SK-N-SH treated with all-trans-retinoic acid at 6 μM for 48 hours (cell line): Measurements from ENCODE around the gene IGFBP2.
A peak's percentile ranks its signal among the peaks of the same experiment; 100 is the strongest.

ENCODE experiments used
- ATAC-seq: fragments of 200-7000 bp; cut with Tn5 transposase; 3 replicates; pipeline ENCODE4 v1.9.1; 2020; ENCODE audit warnings: mild to moderate bottlenecking, moderate library complexity
- ARNTL ChIP-seq: fragments of 450-650 bp; formaldehyde crosslinking; IDR thresholded peaks from 2 replicates; pipeline ENCODE4 v1.5.0; 2020; ENCODE audit warnings: low read depth, mild to moderate bottlenecking, moderate library complexity, borderline replicate concordance
- GLIS3 ChIP-seq: fragments of 250-450 bp; sonication (Bioruptor Pico); IDR thresholded peaks from 2 replicates; pipeline ENCODE4 v1.5.0; 2020; ENCODE audit warnings: mild to moderate bottlenecking, moderate library complexity
- ISL1 ChIP-seq: fragments of 250-450 bp; sonication (Bioruptor Pico); IDR thresholded peaks from 2 replicates; pipeline ENCODE4 v2.1.2; 2022; ENCODE audit warnings: mild to moderate bottlenecking, moderate library complexity
- OSR1 ChIP-seq: fragments of 250-450 bp; sonication (Bioruptor Pico); IDR thresholded peaks from 2 replicates; pipeline ENCODE4 v1.8.0; 2022; ENCODE audit warnings: moderate library complexity, mild to moderate bottlenecking, inconsistent platforms
- PPARA ChIP-seq: fragments of 250-450 bp; sonication (Bioruptor Pico); IDR thresholded peaks from 2 replicates; pipeline ENCODE4 v1.5.0; 2020; ENCODE audit warnings: mild to moderate bottlenecking, borderline replicate concordance
- RARB ChIP-seq: fragments of 250-450 bp; sonication (Bioruptor Pico); IDR thresholded peaks from 2 replicates; pipeline ENCODE4 v1.8.0; 2021; ENCODE audit warnings: mild to moderate bottlenecking, moderate library complexity
- TCF4 ChIP-seq: fragments of 250-450 bp; sonication (Bioruptor Pico); IDR thresholded peaks from 2 replicates; pipeline ENCODE4 v1.8.0; 2021; ENCODE audit warnings: mild to moderate bottlenecking, moderate library complexity, borderline replicate concordance
- TOX ChIP-seq: fragments of 250-450 bp; sonication (Bioruptor Pico); IDR thresholded peaks from 2 replicates; pipeline ENCODE4 v1.8.0; 2021; ENCODE audit warnings: mild to moderate bottlenecking, moderate library complexity, borderline replicate concordance
- ZC3H10 ChIP-seq: fragments of 250-450 bp; sonication (Bioruptor Pico); IDR thresholded peaks from 2 replicates; pipeline ENCODE4 v1.5.1; 2021; ENCODE audit warnings: mild to moderate bottlenecking, moderate library complexity
- ZFP3 ChIP-seq: fragments of 250-450 bp; sonication (Bioruptor Pico); IDR thresholded peaks from 2 replicates; pipeline ENCODE4 v1.5.0; 2020; ENCODE audit warnings: mild to moderate bottlenecking, moderate library complexity
- ZFP30 ChIP-seq: fragments of 450-650 bp; formaldehyde crosslinking; IDR thresholded peaks from 2 replicates; pipeline ENCODE4 v1.5.0; 2022; ENCODE audit warnings: mild to moderate bottlenecking, moderate library complexity
- ZNF565 ChIP-seq: fragments of 450-650 bp; formaldehyde crosslinking; conservative IDR thresholded peaks from 2 replicates; pipeline ENCODE4 v1.5.0; 2020; ENCODE audit warnings: low read depth, mild to moderate bottlenecking, moderate library complexity
- ZNF70 ChIP-seq: fragments of 450-650 bp; formaldehyde crosslinking; IDR thresholded peaks from 2 replicates; pipeline ENCODE4 v1.5.0; 2020; ENCODE audit warnings: mild to moderate bottlenecking, moderate library complexity
- ZNF8 ChIP-seq: fragments of 450-650 bp; formaldehyde crosslinking; IDR thresholded peaks from 2 replicates; pipeline ENCODE4 v1.5.0; 2020; ENCODE audit warnings: mild to moderate bottlenecking, moderate library complexity
- TF ChIP-seq, protein P1 (sequence below): fragments of 250-450 bp; sonication (Bioruptor Pico); IDR thresholded peaks from 2 replicates; pipeline ENCODE4 v1.5.0; 2020; ENCODE audit warnings: mild to moderate bottlenecking, moderate library complexity
- TF ChIP-seq, protein P2 (sequence below): fragments of 250-450 bp; sonication (Bioruptor Pico); IDR thresholded peaks from 2 replicates; pipeline ENCODE4 v1.8.0; 2021; ENCODE audit warnings: low read depth, mild to moderate bottlenecking, moderate library complexity, borderline replicate concordance
- TF ChIP-seq, protein P3 (sequence below): fragments of 250-450 bp; sonication (Bioruptor Pico); IDR thresholded peaks from 2 replicates; pipeline ENCODE4 v1.5.1; 2021; ENCODE audit warnings: mild to moderate bottlenecking, moderate library complexity

Gene IGFBP2

DNA sequence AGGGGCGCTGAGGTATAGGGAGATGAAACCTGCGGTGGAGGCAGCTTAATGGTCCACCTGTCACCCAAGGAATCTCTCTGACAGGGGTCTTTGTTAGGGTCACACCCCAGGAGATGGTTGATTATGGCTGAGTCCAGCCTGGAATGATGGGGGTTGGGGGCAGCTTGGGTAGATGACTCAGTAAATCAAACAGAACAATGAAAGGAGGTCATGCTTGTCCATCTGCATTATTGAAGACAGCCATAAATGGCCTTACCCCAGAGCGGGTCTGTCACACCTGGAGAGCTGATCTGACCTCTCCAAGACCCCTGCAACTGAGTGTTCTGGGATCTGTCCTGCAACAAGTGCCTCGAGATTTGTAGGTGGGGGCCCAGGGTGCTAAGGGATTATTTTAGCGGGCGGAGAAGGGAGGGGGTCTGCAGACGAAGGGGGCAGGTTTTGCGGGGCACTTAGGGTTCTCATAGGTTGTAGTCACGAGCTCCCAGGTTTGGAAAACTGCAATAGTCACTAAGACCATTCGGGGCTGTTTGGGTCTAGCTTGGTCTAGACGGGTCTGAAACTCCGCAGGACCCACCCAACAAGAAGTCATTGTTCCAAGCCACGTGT is 771 bp upstream of the IGFBP2 start:
- TF ChIP-seq ARNTL (no peak), OSR1 (CRISPR knock-in tag) (no peak), ZFP30 (CRISPR knock-in tag) (no peak), ZNF8 (no peak), TCF4 (no peak), RARB (no peak), TOX (CRISPR knock-in tag) (no peak), ZNF565 (no peak), PPARA (CRISPR knock-in tag) (no peak)
- TF ChIP-seq, protein P1, sequence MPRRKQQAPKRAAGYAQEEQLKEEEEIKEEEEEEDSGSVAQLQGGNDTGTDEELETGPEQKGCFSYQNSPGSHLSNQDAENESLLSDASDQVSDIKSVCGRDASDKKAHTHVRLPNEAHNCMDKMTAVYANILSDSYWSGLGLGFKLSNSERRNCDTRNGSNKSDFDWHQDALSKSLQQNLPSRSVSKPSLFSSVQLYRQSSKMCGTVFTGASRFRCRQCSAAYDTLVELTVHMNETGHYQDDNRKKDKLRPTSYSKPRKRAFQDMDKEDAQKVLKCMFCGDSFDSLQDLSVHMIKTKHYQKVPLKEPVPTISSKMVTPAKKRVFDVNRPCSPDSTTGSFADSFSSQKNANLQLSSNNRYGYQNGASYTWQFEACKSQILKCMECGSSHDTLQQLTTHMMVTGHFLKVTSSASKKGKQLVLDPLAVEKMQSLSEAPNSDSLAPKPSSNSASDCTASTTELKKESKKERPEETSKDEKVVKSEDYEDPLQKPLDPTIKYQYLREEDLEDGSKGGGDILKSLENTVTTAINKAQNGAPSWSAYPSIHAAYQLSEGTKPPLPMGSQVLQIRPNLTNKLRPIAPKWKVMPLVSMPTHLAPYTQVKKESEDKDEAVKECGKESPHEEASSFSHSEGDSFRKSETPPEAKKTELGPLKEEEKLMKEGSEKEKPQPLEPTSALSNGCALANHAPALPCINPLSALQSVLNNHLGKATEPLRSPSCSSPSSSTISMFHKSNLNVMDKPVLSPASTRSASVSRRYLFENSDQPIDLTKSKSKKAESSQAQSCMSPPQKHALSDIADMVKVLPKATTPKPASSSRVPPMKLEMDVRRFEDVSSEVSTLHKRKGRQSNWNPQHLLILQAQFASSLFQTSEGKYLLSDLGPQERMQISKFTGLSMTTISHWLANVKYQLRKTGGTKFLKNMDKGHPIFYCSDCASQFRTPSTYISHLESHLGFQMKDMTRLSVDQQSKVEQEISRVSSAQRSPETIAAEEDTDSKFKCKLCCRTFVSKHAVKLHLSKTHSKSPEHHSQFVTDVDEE: no peak
- TF ChIP-seq, protein P2, sequence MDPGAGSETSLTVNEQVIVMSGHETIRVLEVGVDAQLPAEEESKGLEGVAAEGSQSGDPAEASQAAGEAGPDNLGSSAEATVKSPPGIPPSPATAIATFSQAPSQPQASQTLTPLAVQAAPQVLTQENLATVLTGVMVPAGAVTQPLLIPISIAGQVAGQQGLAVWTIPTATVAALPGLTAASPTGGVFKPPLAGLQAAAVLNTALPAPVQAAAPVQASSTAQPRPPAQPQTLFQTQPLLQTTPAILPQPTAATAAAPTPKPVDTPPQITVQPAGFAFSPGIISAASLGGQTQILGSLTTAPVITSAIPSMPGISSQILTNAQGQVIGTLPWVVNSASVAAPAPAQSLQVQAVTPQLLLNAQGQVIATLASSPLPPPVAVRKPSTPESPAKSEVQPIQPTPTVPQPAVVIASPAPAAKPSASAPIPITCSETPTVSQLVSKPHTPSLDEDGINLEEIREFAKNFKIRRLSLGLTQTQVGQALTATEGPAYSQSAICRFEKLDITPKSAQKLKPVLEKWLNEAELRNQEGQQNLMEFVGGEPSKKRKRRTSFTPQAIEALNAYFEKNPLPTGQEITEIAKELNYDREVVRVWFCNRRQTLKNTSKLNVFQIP (CRISPR knock-in tag): no peak
- no peak for ATAC-seq

DNA sequence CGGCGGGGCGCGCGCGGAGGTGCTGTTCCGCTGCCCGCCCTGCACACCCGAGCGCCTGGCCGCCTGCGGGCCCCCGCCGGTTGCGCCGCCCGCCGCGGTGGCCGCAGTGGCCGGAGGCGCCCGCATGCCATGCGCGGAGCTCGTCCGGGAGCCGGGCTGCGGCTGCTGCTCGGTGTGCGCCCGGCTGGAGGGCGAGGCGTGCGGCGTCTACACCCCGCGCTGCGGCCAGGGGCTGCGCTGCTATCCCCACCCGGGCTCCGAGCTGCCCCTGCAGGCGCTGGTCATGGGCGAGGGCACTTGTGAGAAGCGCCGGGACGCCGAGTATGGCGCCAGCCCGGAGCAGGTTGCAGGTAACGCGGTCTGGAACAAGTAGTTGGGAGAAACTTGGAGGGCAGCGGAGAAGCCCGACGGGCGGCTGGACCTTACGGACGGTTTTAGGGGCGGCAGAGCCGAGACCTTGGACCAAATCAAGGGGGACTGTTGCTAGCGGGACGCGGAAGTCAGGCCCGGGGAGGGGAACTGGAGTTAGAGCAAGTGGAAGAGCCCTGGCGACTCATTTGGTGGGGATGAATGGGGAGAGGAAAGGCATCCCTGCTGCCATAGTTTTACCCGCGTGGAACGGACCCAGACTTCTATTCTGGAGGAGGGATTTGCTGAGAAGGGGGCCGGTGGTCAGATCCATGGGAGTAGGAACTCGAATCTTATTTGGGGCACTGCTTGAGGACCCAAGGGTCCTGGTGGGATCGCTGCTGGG is 573 bp downstream of the IGFBP2 start:
- peak; percentile 19 for ATAC-seq
- TF ChIP-seq ZFP30 (CRISPR knock-in tag): no peak
- TF ChIP-seq ZNF70 (CRISPR knock-in tag): 0 out of 2 replicates have a peak, but pooled peaks have one; percentile 3

DNA sequence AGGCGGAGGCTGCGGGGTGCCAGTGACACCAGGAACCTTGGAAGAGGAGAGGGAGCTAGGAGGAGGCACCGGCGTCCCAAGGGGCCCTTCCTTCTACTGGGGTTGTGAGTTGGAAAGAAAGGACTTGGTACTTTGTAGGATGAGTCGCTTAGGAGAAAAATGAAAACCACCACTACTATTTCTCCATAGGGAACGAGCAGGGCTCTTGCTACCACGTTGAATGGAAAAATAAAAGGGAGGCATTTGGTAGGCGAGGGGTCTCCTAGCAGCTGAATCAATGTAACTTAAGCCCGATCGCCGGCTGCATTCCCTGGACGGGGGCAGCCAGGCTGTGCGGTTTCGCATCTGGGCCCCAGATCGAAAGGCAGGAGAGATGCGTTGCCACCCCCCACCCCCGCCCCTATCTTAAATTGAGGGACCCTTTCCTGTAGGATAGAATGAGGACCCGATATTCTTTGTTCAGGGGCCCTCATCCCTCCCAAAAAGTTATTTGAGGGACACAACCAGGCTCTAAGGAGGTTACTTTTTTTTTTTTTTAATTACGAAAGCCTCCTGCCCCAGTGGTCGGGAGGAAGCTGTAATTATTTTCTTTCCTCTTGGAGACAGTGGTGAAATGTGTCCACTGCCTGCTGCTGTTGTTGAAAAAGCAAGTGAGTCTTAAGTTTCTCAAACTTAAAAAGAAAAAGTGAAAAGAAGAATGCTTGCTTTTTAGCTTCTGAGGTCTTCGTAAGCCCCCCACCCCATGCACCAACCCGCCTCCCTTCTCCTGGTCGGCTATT is 1.3 kb downstream of the IGFBP2 start:
- peak; percentile 7 for ATAC-seq
- TF ChIP-seq, protein P1: no peak
- TF ChIP-seq ZC3H10 (CRISPR knock-in tag): no peak
- TF ChIP-seq GLIS3 (CRISPR knock-in tag): no peak
- no peak for TF ChIP-seq ARNTL
- TF ChIP-seq TOX (CRISPR knock-in tag): no peak
- no peak for TF ChIP-seq ZFP3
- no peak for TF ChIP-seq ZNF8
- TF ChIP-seq, protein P3, sequence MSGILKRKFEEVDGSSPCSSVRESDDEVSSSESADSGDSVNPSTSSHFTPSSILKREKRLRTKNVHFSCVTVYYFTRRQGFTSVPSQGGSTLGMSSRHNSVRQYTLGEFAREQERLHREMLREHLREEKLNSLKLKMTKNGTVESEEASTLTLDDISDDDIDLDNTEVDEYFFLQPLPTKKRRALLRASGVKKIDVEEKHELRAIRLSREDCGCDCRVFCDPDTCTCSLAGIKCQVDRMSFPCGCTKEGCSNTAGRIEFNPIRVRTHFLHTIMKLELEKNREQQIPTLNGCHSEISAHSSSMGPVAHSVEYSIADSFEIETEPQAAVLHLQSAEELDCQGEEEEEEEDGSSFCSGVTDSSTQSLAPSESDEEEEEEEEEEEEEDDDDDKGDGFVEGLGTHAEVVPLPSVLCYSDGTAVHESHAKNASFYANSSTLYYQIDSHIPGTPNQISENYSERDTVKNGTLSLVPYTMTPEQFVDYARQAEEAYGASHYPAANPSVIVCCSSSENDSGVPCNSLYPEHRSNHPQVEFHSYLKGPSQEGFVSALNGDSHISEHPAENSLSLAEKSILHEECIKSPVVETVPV: no peak
- TF ChIP-seq ISL1 (CRISPR knock-in tag): no peak
- TF ChIP-seq, protein P2 (CRISPR knock-in tag): no peak
